Stimulated activated CD8-positive, alpha-beta memory T cell treated with anti-CD3 and anti-CD28 coated beads, Interleukin-15, amount 100 ng/mL, for 1 hour (primary cell): ENCODE results near the gene PIGU.

Source experiments
- DNase-seq: peaks from one replicate; pipeline ENCODE4 v3.0.0-alpha.2; 2020; ENCODE audit warnings: low read depth

PIGU gene

DNA sequence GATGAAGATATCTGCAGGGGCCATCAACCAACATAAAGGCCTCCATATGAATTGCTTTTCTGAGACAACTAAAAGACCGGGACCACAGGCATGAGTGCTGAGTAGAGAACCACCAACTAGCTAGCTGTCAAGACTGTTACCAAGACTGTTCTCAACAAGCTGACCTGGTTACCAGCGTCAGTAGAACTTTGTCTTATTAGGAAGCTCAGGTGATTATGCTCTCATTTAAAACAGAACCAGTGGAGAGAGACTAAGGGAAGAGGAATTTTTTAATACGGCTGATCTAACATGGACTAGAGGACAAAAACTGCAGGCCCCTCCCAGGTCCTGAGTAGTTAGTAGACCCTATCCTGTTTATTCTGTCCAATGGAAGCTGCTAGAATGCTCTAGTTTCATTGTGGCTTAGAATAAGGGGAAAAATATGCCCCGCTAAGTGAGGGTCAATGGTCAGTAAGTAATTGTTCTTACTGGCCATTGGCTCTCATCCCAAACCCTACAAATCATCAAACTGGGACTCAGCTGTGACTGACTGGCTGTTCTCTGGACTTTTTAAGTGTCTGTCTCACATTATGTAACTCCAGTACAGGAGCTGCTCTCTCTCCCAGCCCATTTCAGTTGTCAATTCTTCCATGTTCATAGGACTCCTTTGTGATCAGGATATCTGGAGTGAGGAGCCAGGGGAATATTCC is 164.5 kb downstream of the PIGU start:
- DNase-seq, result no peak

DNA sequence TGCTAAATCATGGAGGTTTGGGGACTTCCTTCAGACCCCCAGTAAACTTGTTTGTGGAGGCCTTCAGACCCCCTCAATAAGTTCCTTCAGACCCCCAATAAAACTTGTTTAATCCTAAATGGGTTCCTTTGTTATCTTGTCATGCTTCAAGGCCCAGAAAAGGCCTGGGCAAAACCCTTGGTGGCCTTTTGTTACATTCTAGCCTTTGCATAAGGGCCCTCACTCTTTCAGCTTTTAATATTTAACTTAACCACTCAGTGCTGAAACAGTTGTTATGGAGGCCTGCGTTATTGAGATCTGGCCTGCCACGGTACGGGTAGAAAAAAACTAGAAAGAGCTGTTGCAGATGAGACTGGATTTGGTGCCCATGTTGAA is 165.0 kb downstream of the PIGU start:
- no peak for DNase-seq

DNA sequence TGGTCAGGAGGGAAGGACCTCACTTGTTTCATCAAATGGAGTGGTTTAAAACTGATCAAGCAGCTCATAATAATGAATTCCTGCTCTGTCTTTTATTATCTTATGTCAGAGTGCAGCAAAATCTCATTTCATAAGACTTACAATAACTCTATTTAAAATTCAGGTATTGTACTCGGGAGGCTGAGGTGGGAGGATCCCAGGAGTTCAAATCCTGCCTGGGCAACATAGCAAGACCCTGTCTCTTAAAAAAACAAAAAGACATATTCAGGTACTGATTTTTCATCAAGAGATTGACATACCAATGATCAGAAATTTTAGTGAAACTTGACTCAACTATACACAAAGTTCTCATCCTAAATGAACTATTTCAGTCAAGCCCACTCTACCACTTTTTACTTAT is 166.3 kb downstream of the PIGU start:
- no peak for DNase-seq
